ENCODE data around the gene CAPRIN2. TPM values are rescaled to one million over a fixed set of nuclear protein-coding genes. Genes with fewer than 3 reads are reported as not detected.
A peak's percentile ranks its signal among the peaks of the same experiment; 100 is the strongest.

Gene CAPRIN2
- total and polyA plus RNA-seq, 2 of the 4 experiments (the other 2 are of a cell fraction) = 18.9 to 23.8 TPM

GRCh38 chr12:30796313-30796780 is 41.6 kb upstream of the CAPRIN2 start:
- DNase-seq = peak; percentile 67
- H3K4me1 ChIP-seq (ENCODE audit: control insufficient read depth, insufficient read depth, low read length) = peaks cover 17% of the 10 kb centered on the region

More at GRCh38 chr12:30796313-30796780, 41.6 kb upstream of the CAPRIN2 start:
- Histone ChIP-seq H3K9ac (ENCODE audit: low read depth, low read length) (peak overlapping the region; percentile 85), H2BK15ac (ENCODE audit: low read depth, low read length) (peak overlapping the region; percentile 49; the same call in 2 of the 3 replicates), H4K91ac (ENCODE audit: insufficient read depth, low read depth, low read length) (peak overlapping the region; percentile 90), H3K56ac (ENCODE audit: extremely low read depth, insufficient read depth, low read length) (peak overlapping the region; percentile 61), H3K36me3 (ENCODE audit: control insufficient read depth, insufficient read depth, low read length) (no peaks in the 10 kb centered on the region; the same call in 1 of the 2 replicates), H2BK5ac (ENCODE audit: low read depth, low read length, poor library complexity, severe bottlenecking) (peak overlapping the region; percentile 97), H3K14ac (replicated peaks; ENCODE audit: low read depth, low read length) (no peak overlapping the region; the same call in 1 of the 2 replicates), H4K5ac (ENCODE audit: low read depth, low read length) (no peak overlapping the region), H3K4ac (ENCODE audit: low read depth, low read length) (peak overlapping the region; percentile 85), H4K8ac (ENCODE audit: low read depth in 2 of 2, low read length in 2 of 2) (peak overlapping the region; percentile 36 to 92; a peak in 3 of 4 replicates), H3K18ac (ENCODE audit: low read depth, low read length) (no peak overlapping the region), H4K20me1 (ENCODE audit: insufficient read depth, low read length) (no peaks in the 10 kb centered on the region), H3K23ac (ENCODE audit: low read depth, low read length) (peak overlapping the region; percentile 41; the same call in 1 of the 2 replicates), H3K79me1 (ENCODE audit: low read depth in 1 of 2, low read length in 2 of 2) (peaks cover 0 to 10% of the 10 kb centered on the region in 2 experiments; a peak in 2 of 4 replicates), H2AFZ (replicated peaks; ENCODE audit: low read length, poor library complexity) (peak overlapping the region; percentile 95), H3K4me3 (ENCODE audit: insufficient read depth, low read depth, low read length) (peak overlapping the region; percentile 61), H3K27me3 (ENCODE audit: control insufficient read depth, insufficient read depth, low read length) (no peaks in the 10 kb centered on the region), H2AK5ac (ENCODE audit: low read depth, low read length) (0 out of 2 replicates have a peak overlapping the region, but pooled peaks have one; percentile 7), H2BK120ac (ENCODE audit: low read depth, low read length) (peak overlapping the region; percentile 85), H3K9me3 (ENCODE audit: control insufficient read depth, insufficient read depth, low read length) (no peaks in the 10 kb centered on the region), H3K9me1 (ENCODE audit: insufficient read depth, low read length) (no peaks in the 10 kb centered on the region), H2AK9ac (replicated peaks; ENCODE audit: low read depth, low read length, poor library complexity) (peak overlapping the region; percentile 80), H3K27ac (ENCODE audit: insufficient read depth, low read length) (peak overlapping the region; percentile 93), H2BK20ac (ENCODE audit: low read depth, low read length) (no peak overlapping the region), H3K4me2 (ENCODE audit: low read depth, low read length) (peak overlapping the region; percentile 88)
- TF ChIP-seq MXI1 (IDR thresholded peaks at IDR 0.05; ENCODE audit: borderline replicate concordance, low read depth, low read length) (peak; percentile 39; the same call in 1 of the 2 replicates), NFE2L2 (IDR thresholded peaks at IDR 0.05; ENCODE audit: low read depth, low read length) (no peak), RFX5 (IDR thresholded peaks at IDR 0.05; ENCODE audit: low read depth, low read length) (no peak), ELK1 (IDR thresholded peaks at IDR 0.05; ENCODE audit: borderline replicate concordance, low read depth, low read length) (no peak), CEBPB (IDR thresholded peaks at IDR 0.05; ENCODE audit: low read depth, low read length) (no peak), FOS (IDR thresholded peaks at IDR 0.05; ENCODE audit: low read depth, low read length) (no peak), BHLHE40 (IDR thresholded peaks at IDR 0.05; ENCODE audit: low read depth, low read length) (peak; percentile 76; the same call in 1 of the 2 replicates), MAZ (IDR thresholded peaks at IDR 0.05; ENCODE audit: borderline replicate concordance, low read depth, low read length) (peak; percentile 80; the same call in 1 of the 2 replicates), MAFK (IDR thresholded peaks at IDR 0.05; ENCODE audit: low read depth, low read length) (no peak)
- ATAC-seq (ENCODE audit: low read depth) = peak; percentile 71
- BruUV-seq (replicated peaks) = no TSS peak
- intact Hi-C loops (cut with micrococcal nuclease) = loop anchor here (1.0 to 2.0 kb wide), 4 partner anchors 26 to 101 kb away; partner anchors contain the start of genes CAPRIN2 and IPO8
- CTCF ChIA-PET = interaction anchor here (0.6 to 1.5 kb wide), 5 partner anchors 30 to 354 kb away, joined by 3 to 6 read pairs (median 4); no protein-coding TSS in a partner anchor
- 0% methylated on average over 14 of the region's 38 CpGs; no CpG with 5 or more reads in 1 of the 2 experiments for whole genome bisulfite sequencing, 2 experiments (ENCODE audit: extremely low coverage in 2 of 2, insufficient read length in 1 of 2)
- POLR2A ChIA-PET (ENCODE audit: unreplicated experiment) = interaction anchor here (0.6 to 1.0 kb wide), 2 partner anchors 43 to 1047 kb away, joined by 3 to 4 read pairs; no protein-coding TSS in a partner anchor
- in situ Hi-C loops (cut with MboI; ENCODE audit: low sequenced_read_pairs) = no loop called here
- dilution Hi-C loops (cut with HindIII; ENCODE audit: low sequenced_read_pairs, unreplicated experiment) = no loop called here

All from IMR-90 (cell line).